Fibroblast of mammary gland (primary cell): ENCODE data around the gene RAI1.

Source experiments
- DNase-seq: peaks from one replicate; pipeline ENCODE4 v3.0.0-alpha.2; 2010; ENCODE audit warnings: low read depth
- H3K4me3 ChIP-seq: 2 replicates; pipeline ENCODE4 v1.5.1; 2011; ENCODE audit warnings: low read depth, mild to moderate bottlenecking, low read length, moderate library complexity; ENCODE audit not compliant: control insufficient read depth
- CTCF ChIP-seq: conservative IDR thresholded peaks from 2 replicates; pipeline ENCODE4 v1.5.1; 2011; ENCODE audit warnings: low read depth, low read length, inconsistent platforms; ENCODE audit not compliant: control insufficient read depth, insufficient read depth

RAI1 gene

GRCh38 chr17:17783825-17784656 is 102.8 kb downstream of the RAI1 start:
- H3K4me3 ChIP-seq, result peak overlapping the region; percentile 15
- peak; percentile 40 for DNase-seq
- TF ChIP-seq CTCF, result no peak

- no peak for DNase-seq
- no peak overlapping the region for H3K4me3 ChIP-seq
- TF ChIP-seq CTCF, result no peak
Observed at GRCh38 chr17:17784657-17785267, 103.5 kb downstream of the RAI1 start.

- no peak overlapping the region for H3K4me3 ChIP-seq
- DNase-seq, result no peak
- TF ChIP-seq CTCF, result no peak
Observed at GRCh38 chr17:17785407-17785806, 104.1 kb downstream of the RAI1 start.

GRCh38 chr17:17786998-17787397 is 105.7 kb downstream of the RAI1 start:
- H3K4me3 ChIP-seq, result no peak overlapping the region
- no peak for TF ChIP-seq CTCF
- DNase-seq, result no peak

GRCh38 chr17:17787568-17787967 is 106.3 kb downstream of the RAI1 start:
- TF ChIP-seq CTCF, result no peak
- no peak for DNase-seq
- H3K4me3 ChIP-seq, result no peak overlapping the region

GRCh38 chr17:17788967-17789366 is 107.7 kb downstream of the RAI1 start:
- no peak overlapping the region for H3K4me3 ChIP-seq
- DNase-seq, result no peak
- TF ChIP-seq CTCF, result no peak
